ENCODE results near the gene SLX4IP. TPM values are rescaled to one million over a fixed set of nuclear protein-coding genes. Genes with fewer than 3 reads are reported as not detected.
A peak's percentile ranks its signal among the peaks of the same experiment; 100 is the strongest.
"Not testable (repeated sequence)": the region's sequence is repeated elsewhere in the genome, so short reads cannot be mapped to it uniquely, and the experiment has no call there.

SLX4IP gene
- 11.3 TPM for total RNA-seq

- peak; percentile 95 for DNase-seq (ENCODE audit: low spot score)
Measured at GRCh38 chr20:10434832-10435812, at the start of gene SLX4IP. SLX4IP (plus strand) TSS chr20:10435305; CDS start chr20:10458205, 22,900 bp downstream.

- no peak for DNase-seq (ENCODE audit: low spot score)
Measured at GRCh38 chr20:10385850-10386544, 49.1 kb upstream of the SLX4IP start.

- no peak for DNase-seq (ENCODE audit: low spot score)
Measured at GRCh38 chr20:10387686-10388085, 47.4 kb upstream of the SLX4IP start.

DNA sequence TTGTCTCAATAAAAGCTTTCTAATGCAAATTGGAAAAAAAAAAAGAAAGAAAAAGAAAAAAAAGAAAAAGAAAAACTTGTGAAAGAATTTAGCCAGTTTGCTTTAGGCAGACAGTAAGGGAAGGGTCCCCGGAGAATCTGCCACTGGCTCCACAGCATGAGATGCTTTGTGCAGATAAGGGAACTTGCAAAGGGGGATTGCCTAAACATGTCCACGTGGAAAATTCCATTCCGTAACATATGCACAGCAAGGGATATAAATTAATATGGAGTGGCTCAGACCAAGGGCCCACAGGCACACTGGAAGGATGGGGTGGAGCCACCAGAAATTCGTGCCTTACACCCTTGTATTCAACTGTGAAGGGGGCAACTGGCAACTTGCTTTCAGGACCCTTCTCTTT lies 46.5 kb upstream of the SLX4IP start:
- DNase-seq (ENCODE audit: low spot score) = no peak

GRCh38 chr20:10390709-10391108 lies 44.4 kb upstream of the SLX4IP start:
- DNase-seq (ENCODE audit: low spot score) = no peak

DNA sequence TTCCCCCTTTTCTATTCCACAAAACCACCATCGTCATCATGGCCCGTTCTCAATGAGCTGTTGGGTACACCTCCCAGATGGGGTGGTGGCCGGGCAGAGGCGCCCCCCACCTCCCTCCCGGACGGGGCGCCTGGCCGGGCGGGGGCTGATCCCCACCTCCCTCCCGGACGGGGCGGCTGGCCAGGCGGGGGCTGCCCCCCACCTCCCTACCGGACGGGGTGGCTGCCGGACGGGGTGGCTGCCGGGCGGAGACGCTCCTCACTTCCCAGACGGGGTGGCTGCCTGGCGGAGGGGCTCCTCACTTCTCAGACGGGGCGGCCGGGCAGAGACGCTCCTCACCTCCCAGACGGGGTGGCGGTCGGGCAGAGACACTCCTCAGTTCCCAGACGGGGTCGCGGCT lies 40.4 kb upstream of the SLX4IP start:
- DNase-seq (ENCODE audit: low spot score) = not testable (repeated sequence)

GRCh38 chr20:10398834-10399369 lies 36.2 kb upstream of the SLX4IP start:
- no peak for DNase-seq (ENCODE audit: low spot score)

DNA sequence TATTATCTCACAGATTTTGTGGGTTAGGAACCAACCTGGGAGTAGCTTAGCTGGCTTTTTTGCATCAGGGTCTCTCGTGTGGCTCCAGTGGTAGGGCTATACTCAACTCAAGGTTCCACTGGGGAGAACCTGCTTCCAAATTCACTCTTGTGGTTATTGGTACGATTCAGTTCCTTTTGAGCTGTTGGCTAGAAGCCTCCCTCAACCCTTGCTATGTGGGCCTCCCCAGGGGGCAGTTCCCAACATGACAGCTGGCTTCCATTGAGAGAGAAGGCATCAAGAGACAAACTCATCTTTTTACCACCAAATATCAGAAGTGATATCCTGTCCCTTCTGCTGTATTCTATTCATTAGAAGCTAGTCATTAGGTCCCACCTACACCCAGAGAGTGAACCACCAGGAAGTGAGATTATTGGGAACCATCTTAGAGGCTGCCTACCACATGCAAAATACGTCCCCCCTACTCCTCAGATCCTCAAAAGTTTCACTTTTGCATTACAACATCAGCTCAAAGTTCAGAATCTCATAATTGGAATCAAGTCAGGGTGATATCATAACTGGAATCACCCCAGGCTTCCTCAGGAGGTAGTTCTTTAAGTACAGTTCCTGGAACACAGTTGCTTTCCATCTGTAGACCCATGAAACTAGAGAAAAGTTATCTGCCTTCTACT lies 32.0 kb upstream of the SLX4IP start:
- no peak for DNase-seq (ENCODE audit: low spot score)

GRCh38 chr20:10404023-10404628 lies 31.0 kb upstream of the SLX4IP start:
- DNase-seq (ENCODE audit: low spot score) = no peak

GRCh38 chr20:10404959-10405530 lies 30.1 kb upstream of the SLX4IP start:
- DNase-seq (ENCODE audit: low spot score) = no peak

DNA sequence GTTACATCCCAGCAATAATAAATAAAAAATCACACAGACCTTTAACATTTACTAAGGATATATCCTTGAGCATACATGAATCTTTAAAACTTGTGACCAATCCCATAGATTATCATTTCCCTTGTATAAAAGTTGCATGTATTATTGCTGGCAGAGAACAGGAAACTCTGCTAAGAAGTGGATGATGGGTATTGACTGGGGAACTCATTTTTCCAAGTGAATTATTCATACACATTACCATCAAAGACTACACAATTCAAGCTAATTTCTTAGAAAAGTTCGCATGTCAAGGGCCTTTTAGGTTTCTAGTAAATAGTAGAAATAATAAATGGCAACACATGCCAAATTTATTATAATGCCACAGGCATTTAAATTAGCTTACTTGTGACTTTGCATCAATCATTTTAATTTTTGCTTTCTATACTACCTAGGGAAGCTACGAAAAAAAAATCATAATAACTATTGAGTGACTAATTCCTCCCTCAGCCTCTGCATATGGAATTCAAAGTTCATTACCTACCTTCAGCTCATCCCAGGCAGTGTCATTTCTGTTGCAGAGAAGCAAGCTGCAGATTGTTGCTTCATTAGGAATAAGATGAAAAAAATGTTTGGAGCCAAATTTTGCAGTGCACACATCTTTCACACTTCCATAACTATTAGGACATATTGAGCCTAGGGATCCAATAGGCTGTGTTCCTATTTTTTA lies 26.8 kb upstream of the SLX4IP start:
- no peak for DNase-seq (ENCODE audit: low spot score)

DNA sequence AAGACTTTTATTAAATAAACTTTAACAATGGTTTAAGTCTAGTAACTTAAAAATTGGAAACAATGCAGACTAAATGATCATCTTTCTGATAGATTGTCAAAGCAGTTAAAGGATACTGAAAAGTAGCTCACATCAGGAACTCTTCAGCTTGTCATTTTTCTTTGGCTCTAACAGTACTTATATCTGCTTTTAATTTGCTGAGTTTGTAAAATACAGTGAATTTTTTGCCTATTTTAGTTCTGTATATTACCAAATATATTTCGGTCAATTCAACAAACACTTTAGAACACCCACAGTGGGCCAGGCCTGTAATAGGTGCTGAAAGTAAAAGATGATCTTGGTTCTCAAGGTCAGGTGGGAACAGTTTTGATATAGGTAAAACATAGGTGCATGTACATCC lies 23.4 kb upstream of the SLX4IP start:
- no peak for DNase-seq (ENCODE audit: low spot score)

DNA sequence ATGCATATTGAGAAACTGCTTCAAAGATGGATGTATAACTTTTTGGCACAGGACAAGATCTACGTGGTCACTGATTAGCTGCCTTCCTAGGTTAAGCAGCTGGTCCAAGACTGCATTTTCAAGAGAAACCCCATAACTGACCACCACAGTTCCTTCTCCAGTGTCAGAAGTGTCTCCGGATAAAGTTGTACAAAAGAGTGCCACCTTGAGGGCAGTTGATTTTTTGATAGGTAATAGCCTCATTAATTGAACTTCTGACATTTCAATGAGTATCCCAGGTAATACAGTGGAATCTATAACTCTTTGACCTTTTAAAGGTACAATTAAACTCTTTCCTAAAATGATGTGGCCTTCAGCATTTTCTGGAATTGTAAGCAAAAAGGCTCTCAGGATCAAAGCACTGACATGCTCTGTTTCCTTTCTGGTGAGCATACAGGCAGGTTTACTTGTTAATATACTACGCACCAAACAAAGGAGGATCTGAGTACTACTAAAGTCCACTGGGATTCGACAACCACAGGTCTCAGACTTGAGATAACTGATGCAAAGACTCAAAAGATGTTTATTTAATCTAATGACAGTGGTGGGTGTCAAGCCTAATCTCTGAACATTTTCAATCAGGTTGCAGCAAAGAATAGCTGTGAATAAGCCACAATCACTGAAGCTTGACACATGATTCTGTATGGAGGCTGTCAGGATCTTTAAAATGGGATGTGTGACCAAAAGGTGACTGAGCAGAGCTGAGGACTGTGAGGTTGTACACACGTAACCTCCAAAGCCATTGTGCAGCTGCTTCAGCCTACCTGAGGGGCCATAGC lies 22.3 kb upstream of the SLX4IP start:
- no peak for DNase-seq (ENCODE audit: low spot score)

GRCh38 chr20:10415013-10415650 lies 20.0 kb upstream of the SLX4IP start:
- DNase-seq (ENCODE audit: low spot score) = no peak

DNA sequence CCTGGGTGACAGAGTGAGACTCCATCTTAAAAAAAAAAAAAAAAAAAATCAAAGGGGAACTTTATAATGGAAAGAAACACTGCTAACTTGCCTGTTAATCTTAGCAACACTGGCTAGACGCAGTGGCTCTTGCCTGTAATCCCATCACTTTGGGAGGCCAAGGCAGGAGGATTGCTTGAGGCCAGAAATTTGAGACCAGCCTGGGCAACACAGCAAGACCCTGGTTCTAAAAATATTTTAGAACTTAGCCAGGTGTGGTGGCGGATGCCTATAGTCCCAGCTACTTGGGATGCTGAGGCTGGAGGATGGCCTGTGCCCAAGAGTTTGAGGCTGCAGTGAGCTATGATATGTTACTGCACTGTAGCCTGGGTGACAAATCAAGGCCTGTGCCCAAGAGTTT lies 17.9 kb upstream of the SLX4IP start:
- DNase-seq (ENCODE audit: low spot score) = not testable (repeated sequence)

GRCh38 chr20:10419550-10420133 lies 15.5 kb upstream of the SLX4IP start:
- no peak for DNase-seq (ENCODE audit: low spot score)

DNA sequence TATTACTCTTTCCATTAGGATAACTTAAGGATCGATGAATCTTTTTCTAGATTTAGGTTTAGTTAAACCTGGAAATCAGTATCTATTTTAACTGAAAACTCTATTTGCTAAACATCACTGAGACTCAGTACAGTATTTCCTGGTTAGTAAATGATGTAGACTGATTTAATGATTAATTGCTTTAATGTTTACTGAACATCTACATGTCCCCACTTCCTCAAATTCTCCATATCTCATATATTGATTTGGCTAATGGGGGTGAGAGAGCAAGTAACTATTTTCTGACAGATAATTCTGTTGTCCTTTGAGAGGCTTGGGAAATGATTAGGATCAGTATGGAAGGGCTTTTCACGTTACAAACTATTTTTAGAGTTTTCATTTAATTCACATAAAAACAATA lies 11.4 kb upstream of the SLX4IP start:
- no peak for DNase-seq (ENCODE audit: low spot score)

- DNase-seq (ENCODE audit: low spot score) = peak; percentile 57
Measured at GRCh38 chr20:10427060-10427692, 7.9 kb upstream of the SLX4IP start.

Data from mucosa of gallbladder (tissue), 1 donor.